CD14-positive monocyte (primary cell): Measurements from ENCODE around the gene GNG13. TPM values are rescaled to one million over a fixed set of nuclear protein-coding genes. Genes with fewer than 3 reads are reported as not detected.

Source experiments
- DNase-seq, 3 donors: peaks; one replicate each; pipeline ENCODE4 v3.0.0-alpha.2; 2011 to 2022
- H2AFZ ChIP-seq: 2 replicates; pipeline ENCODE4 v1.6.0; 2012; ENCODE audit warnings: mild to moderate bottlenecking, low read depth, low read length, inconsistent platforms; ENCODE audit not compliant: insufficient read depth, poor library complexity, severe bottlenecking
- H3K27ac ChIP-seq, 2 donors: 1 replicate in 1 of 2; 2 replicates in 1 of 2; pipeline ENCODE4 v1.5.1; 2012 to 2013; ENCODE audit warnings: low read length in 2 of 2, control low read depth in 1 of 2, inconsistent platforms in 1 of 2, low read depth in 1 of 2, mild to moderate bottlenecking in 1 of 2
- H3K27me3 ChIP-seq, 2 donors: one replicate each; pipeline versions ENCODE4 v1.6.0 to v1.6.1; 2011 to 2013; ENCODE audit warnings: low read length in 2 of 2; ENCODE audit not compliant: control insufficient read depth in 2 of 2, insufficient read depth in 2 of 2
- H3K36me3 ChIP-seq, 2 donors: replicated peaks in 1 of 2; 1 replicate in 1 of 2; 2 replicates in 1 of 2; pipeline versions ENCODE4 v1.5.1 to v1.6.1; 2012 to 2013; ENCODE audit warnings: low read length in 2 of 2, control low read depth in 1 of 2, inconsistent platforms in 1 of 2, mild to moderate bottlenecking in 1 of 2; ENCODE audit not compliant: insufficient read depth in 2 of 2, control insufficient read depth in 1 of 2
- H3K4me1 ChIP-seq, 2 donors: 1 replicate in 1 of 2; 2 replicates in 1 of 2; pipeline versions ENCODE4 v1.5.1 to v1.6.1; 2012 to 2013; ENCODE audit warnings: low read length in 2 of 2, control low read depth in 1 of 2, inconsistent platforms in 1 of 2, mild to moderate bottlenecking in 1 of 2, moderate library complexity in 1 of 2; ENCODE audit not compliant: insufficient read depth in 2 of 2, control insufficient read depth in 1 of 2
- H3K4me2 ChIP-seq: replicated peaks from 2 replicates; pipeline ENCODE3; 2012; ENCODE audit warnings: low read length, moderate library complexity, mild to moderate bottlenecking; ENCODE audit not compliant: poor library complexity, severe bottlenecking; ENCODE audit errors: extremely low read depth
- H3K4me3 ChIP-seq, 3 experiments: fragments of 200-600 bp in 1 of 3; sonication (generic) in 1 of 3; replicated peaks in 1 of 3; 1 replicate in 2 of 3; 2 replicates in 1 of 3; pipeline ENCODE4 v1.5.1; 2011 to 2013; ENCODE audit warnings: low read length in 3 of 3, mild to moderate bottlenecking in 3 of 3, control low read depth in 2 of 3, low read depth in 2 of 3, inconsistent platforms in 1 of 3, moderate library complexity in 1 of 3
- H3K79me2 ChIP-seq: 2 replicates; pipeline ENCODE4 v1.6.0; 2012; ENCODE audit warnings: mild to moderate bottlenecking, control low read depth, inconsistent platforms, low read length, moderate library complexity; ENCODE audit not compliant: insufficient read depth
- H3K9ac ChIP-seq: 2 replicates; pipeline ENCODE4 v1.6.0; 2017; ENCODE audit warnings: low read length, mild to moderate bottlenecking; ENCODE audit not compliant: insufficient read depth, poor library complexity, severe bottlenecking
- H3K9me3 ChIP-seq, 2 donors: replicated peaks in 1 of 2; 1 replicate in 1 of 2; 2 replicates in 1 of 2; pipeline versions ENCODE4 v1.5.1 to v1.6.1; 2012 to 2013; ENCODE audit warnings: low read length in 2 of 2, control low read depth in 1 of 2; ENCODE audit not compliant: control insufficient read depth in 1 of 2, insufficient read depth in 1 of 2
- H4K20me1 ChIP-seq: 2 replicates; pipeline ENCODE4 v1.6.0; 2012; ENCODE audit warnings: mild to moderate bottlenecking, low read length, control low read depth, moderate library complexity; ENCODE audit not compliant: insufficient read depth
- H3K27ac Mint-ChIP-seq, 7 donors: one replicate each; pipeline ENCODE4 v1.8.0; 2020; ENCODE audit warnings: mild to moderate bottlenecking in 7 of 7, mixed read lengths in 7 of 7, moderate library complexity in 6 of 7, inconsistent platforms in 2 of 7
- H3K27me3 Mint-ChIP-seq, 3 donors: one replicate each; pipeline ENCODE4 v1.8.0; 2021 to 2022; ENCODE audit warnings: low read depth in 3 of 3, mild to moderate bottlenecking in 3 of 3, mixed read lengths in 3 of 3, moderate library complexity in 3 of 3, inconsistent platforms in 1 of 3
- H3K36me3 Mint-ChIP-seq, 2 donors: one replicate each; pipeline ENCODE4 v1.8.0; 2020; ENCODE audit warnings: mixed read lengths in 2 of 2, inconsistent platforms in 1 of 2, mild to moderate bottlenecking in 1 of 2
- H3K4me1 Mint-ChIP-seq: one replicate; pipeline ENCODE4 v1.8.0; 2020; ENCODE audit warnings: mild to moderate bottlenecking, mixed read lengths
- H3K4me3 Mint-ChIP-seq, 2 donors: one replicate each; pipeline ENCODE4 v1.8.0; 2020; ENCODE audit warnings: mild to moderate bottlenecking in 2 of 2, mixed read lengths in 2 of 2, moderate library complexity in 1 of 2
- H3K9me3 Mint-ChIP-seq, 7 donors: one replicate each; pipeline ENCODE4 v1.8.0; 2020 to 2022; ENCODE audit warnings: mixed read lengths in 7 of 7, mild to moderate bottlenecking in 6 of 7, moderate library complexity in 6 of 7, inconsistent platforms in 2 of 7
- WGBS: methylation state at CpG from one replicate; pipeline ENCODE4 v1.1.5; 2013; ENCODE audit warnings: missing lambda C conversion rate; ENCODE audit not compliant: insufficient coverage; 5-methylcytosine and 5-hydroxymethylcytosine counted together
- intact Hi-C, 2 donors: fragments of 100-400 bp; cut with micrococcal nuclease; formaldehyde crosslinking; loops; one replicate each; pipeline versions ENCODE4 v1.15.0 to v1.15.1; 2023
- polyA plus RNA-seq, 3 donors: library from polyadenylated mRNA; depleted of rRNA in 1 of 3; unstranded in 2 of 3; stranded (reverse) in 1 of 3; fragments of 300-500 nt in 2 of 3; fragments of >200 nt in 1 of 3; fragmentation: Illumina TruSeq in 2 of 3; gene quantifications; 1 replicate in 2 of 3; 2 replicates in 1 of 3; pipeline ENCODE4 v1.2.3, GENCODE V29; 2012 to 2021
- TF ChIP-seq, protein P1 (sequence below): fragments of 200-600 bp; IDR thresholded peaks from one replicate; pipeline ENCODE4 v1.8.0; 2022; ENCODE audit warnings: antibody characterized with exemption, mild to moderate bottlenecking

Gene GNG13
- polyA plus RNA-seq, 3 donors: not detected

DNA sequence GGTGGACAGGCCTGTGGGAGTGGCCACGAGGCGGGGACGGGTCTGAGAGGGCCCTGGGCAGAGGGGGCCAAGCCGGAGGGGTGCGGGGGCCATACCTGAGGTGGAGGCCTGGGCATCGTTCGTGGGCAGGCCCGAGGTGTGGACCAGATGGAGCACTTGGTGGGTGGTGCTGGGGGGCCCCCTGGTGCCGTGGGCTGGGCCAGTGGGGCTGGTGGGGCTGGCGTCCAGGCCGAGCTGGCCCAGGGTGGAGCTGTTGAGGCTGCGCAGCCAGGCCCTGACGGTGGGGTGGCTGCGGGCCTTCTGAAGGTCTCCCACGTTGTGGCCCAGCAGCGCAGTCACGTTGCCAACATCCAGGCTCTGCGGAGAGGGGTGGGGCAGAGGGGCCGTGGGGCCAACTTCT, 30.6 kb downstream of the GNG13 start:
- intact Hi-C loops: no loop called here
- H3K27me3 Mint-ChIP-seq: peaks cover 0 to 9% (median 2%) of the 10 kb centered on the region in 3 donors

DNA sequence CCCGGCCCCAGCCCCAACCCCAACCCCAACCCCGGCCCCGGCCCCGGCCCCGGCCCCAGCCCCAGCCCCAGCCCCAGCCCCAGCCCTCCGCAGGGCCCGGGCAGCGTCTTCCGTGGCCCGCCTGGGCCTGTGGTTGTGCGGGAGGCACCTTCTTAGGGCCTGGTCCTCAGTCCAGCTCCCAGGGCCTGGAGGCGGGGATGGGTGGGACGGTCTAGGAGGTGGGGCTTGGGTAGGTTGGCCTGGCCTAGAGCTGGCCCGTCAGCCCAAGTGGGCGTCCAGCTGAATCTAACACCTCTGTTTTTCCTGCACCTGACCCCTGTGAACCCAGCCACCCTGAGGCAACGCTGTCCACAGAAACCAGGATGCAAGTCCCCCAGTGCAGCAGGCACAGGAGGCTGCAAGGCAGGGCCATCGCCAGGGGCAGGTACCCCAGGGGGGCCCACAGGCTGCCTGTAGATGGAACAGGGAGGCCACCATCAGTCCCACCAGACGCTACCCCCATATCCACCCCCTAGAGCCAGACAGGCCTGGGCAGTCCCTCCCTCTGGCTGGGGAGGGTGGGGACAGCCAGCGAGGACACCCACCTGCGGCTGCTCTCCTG, 31.2 kb downstream of the GNG13 start:
- no peak overlapping the region for H3K27ac ChIP-seq
- no peak for DNase-seq
- Mint-ChIP-seq H3K27ac (no peak overlapping the region), H3K4me1 (no peaks in the 10 kb centered on the region), H3K4me3 (no peak overlapping the region), H3K27me3 (peaks cover 0 to 9% (median 2%) of the 10 kb centered on the region in 3 donors), H3K36me3 (no peaks in the 10 kb centered on the region), H3K9me3 (no peaks in the 10 kb centered on the region)
- H3K9ac ChIP-seq: no peak overlapping the region
- H3K79me2 ChIP-seq: no peaks in the 10 kb centered on the region
- H2AFZ ChIP-seq: no peak overlapping the region
- peaks cover 0 to 2% of the 10 kb centered on the region in 2 donors for H3K27me3 ChIP-seq
- no peak overlapping the region for H3K4me2 ChIP-seq
- no peak overlapping the region for H3K4me3 ChIP-seq
- 76% methylated on average over 10 of the region's 20 CpGs for WGBS
- H4K20me1 ChIP-seq: no peaks in the 10 kb centered on the region
- H3K9me3 ChIP-seq: no peaks in the 10 kb centered on the region
- H3K36me3 ChIP-seq: no peaks in the 10 kb centered on the region
- TF ChIP-seq, protein P1, sequence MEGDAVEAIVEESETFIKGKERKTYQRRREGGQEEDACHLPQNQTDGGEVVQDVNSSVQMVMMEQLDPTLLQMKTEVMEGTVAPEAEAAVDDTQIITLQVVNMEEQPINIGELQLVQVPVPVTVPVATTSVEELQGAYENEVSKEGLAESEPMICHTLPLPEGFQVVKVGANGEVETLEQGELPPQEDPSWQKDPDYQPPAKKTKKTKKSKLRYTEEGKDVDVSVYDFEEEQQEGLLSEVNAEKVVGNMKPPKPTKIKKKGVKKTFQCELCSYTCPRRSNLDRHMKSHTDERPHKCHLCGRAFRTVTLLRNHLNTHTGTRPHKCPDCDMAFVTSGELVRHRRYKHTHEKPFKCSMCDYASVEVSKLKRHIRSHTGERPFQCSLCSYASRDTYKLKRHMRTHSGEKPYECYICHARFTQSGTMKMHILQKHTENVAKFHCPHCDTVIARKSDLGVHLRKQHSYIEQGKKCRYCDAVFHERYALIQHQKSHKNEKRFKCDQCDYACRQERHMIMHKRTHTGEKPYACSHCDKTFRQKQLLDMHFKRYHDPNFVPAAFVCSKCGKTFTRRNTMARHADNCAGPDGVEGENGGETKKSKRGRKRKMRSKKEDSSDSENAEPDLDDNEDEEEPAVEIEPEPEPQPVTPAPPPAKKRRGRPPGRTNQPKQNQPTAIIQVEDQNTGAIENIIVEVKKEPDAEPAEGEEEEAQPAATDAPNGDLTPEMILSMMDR: no peak
- H3K4me1 ChIP-seq: no peaks in the 10 kb centered on the region
- intact Hi-C loops: no loop called here

More for the DNA sequence above, 30.6 kb downstream of the GNG13 start:
- H3K9me3 ChIP-seq: no peaks in the 10 kb centered on the region
- H3K9me3 Mint-ChIP-seq: no peaks in the 10 kb centered on the region
- no peak overlapping the region for H3K27ac Mint-ChIP-seq
- no peak for DNase-seq
- no peak overlapping the region for H3K4me3 ChIP-seq
- TF ChIP-seq, protein P1: no peak
- WGBS: 91% methylated on average over 19 of the region's 19 CpGs
- H3K4me1 ChIP-seq: no peaks in the 10 kb centered on the region
- H3K27me3 ChIP-seq: peaks cover 0 to 2% of the 10 kb centered on the region in 2 donors
- H2AFZ ChIP-seq: no peak overlapping the region
- H3K9ac ChIP-seq: no peak overlapping the region
- no peaks in the 10 kb centered on the region for H3K4me1 Mint-ChIP-seq
- H4K20me1 ChIP-seq: no peaks in the 10 kb centered on the region
- no peaks in the 10 kb centered on the region for H3K36me3 ChIP-seq
- H3K36me3 Mint-ChIP-seq: no peaks in the 10 kb centered on the region
- H3K79me2 ChIP-seq: no peaks in the 10 kb centered on the region
- no peak overlapping the region for H3K4me3 Mint-ChIP-seq
- no peak overlapping the region for H3K4me2 ChIP-seq
- no peak overlapping the region for H3K27ac ChIP-seq
